ENCODE measurements around the gene CCDC92B. TPM values are rescaled to one million over a fixed set of nuclear protein-coding genes. Genes with fewer than 3 reads are reported as not detected.

CCDC92B gene
- total and polyA plus RNA-seq, 2 of the 13 experiments (the other 11 are each of a cell fraction or from before 2014, with no cell fraction given) = not detected

DNA sequence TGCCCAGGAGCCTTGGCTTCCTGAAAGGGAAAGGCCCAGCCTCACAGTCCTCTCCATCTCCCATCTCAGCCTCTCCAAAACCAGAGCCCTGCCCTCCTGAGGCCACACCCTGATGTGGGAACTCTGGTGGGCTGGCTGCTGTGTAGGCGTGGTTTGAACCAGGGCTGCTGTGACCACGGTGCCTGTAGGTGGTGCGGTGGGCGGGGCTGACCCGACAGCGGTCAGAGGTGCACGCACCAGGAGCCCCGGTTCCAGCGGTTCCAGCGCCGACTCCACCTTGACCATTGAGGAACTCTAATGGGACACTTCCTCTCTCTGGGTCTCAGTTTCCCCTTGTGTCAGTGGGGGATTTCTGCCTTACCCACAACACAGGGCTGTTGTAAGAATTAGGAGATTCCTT lies 49.2 kb upstream of the CCDC92B start:
- intact Hi-C loops (cut with micrococcal nuclease; ENCODE audit: unreplicated experiment) = no loop called here
- Histone ChIP-seq H2AFZ (ENCODE audit: low read length) (no peak overlapping the region), H3K9ac (ENCODE audit: insufficient read depth, low read depth, low read length) (no peak overlapping the region), H3K27ac (ENCODE audit: extremely low read length, insufficient read depth, low read length) (no peak overlapping the region), H3K4me1 (ENCODE audit: insufficient read depth, low read length) (no peaks in the 10 kb centered on the region), H3K9me3 (ENCODE audit: low read length) (no peaks in the 10 kb centered on the region), H3K4me2 (ENCODE audit: low read depth, low read length) (no peak overlapping the region), H3K36me3 (replicated peaks in 1 of 2; ENCODE audit: control insufficient read depth in 1 of 2, insufficient read depth in 2 of 2, low read length in 2 of 2) (no peaks in the 10 kb centered on the region), H3K27me3 (ENCODE audit: control insufficient read depth in 1 of 2, insufficient read depth in 2 of 2, low read length in 2 of 2) (peaks cover 1 to 9% of the 10 kb centered on the region in 2 experiments; a peak in 2 of 5 replicates), H4K20me1 (ENCODE audit: insufficient read depth, low read length) (no peaks in the 10 kb centered on the region), H3K4me3 (replicated peaks in 1 of 3; ENCODE audit: insufficient read depth in 1 of 3, low read depth in 2 of 3, low read length in 3 of 3) (no peak overlapping the region), H3K79me2 (ENCODE audit: insufficient read depth, low read length) (no peaks in the 10 kb centered on the region)
- in situ Hi-C loops (cut with HindIII; ENCODE audit: extremely low pct_ligation_motif_present, low pct_unique_long_range_greater_than_20kb) = no loop called here
- DNase-seq (ENCODE audit: low spot score) (no peak), ATAC-seq (peak; percentile 42), FAIRE-seq (no peak)
- ChIA-PET CTCF (ENCODE audit: low intra/inter-chr PET ratio, low total read pairs) (no interaction called here), POLR2A (no interaction called here)
- no TSS peak for BruUV-seq (replicated peaks)
- WGBS (ENCODE audit: low lambda C conversion rate) = no CpG with 5 or more reads among the region's 11 CpGs
- TF ChIP-seq ZNF263 (CRISPR knock-in tag; IDR thresholded peaks at IDR 0.05) (no peak), ZSCAN12 (CRISPR knock-in tag; IDR thresholded peaks at IDR 0.05) (no peak), FOXM1 (CRISPR knock-in tag; IDR thresholded peaks at IDR 0.05) (no peak), BRD4 (CRISPR knock-in tag; IDR thresholded peaks at IDR 0.05) (no peak), KDM5B (CRISPR knock-in tag; IDR thresholded peaks at IDR 0.05; ENCODE audit: borderline replicate concordance) (no peak), SIN3B (IDR thresholded peaks at IDR 0.05; ENCODE audit: low read length) (no peak), ZNF569 (CRISPR knock-in tag; IDR thresholded peaks at IDR 0.05; ENCODE audit: borderline replicate concordance) (no peak), RAD51 (IDR thresholded peaks at IDR 0.05; ENCODE audit: borderline replicate concordance) (no peak), JDP2 (CRISPR knock-in tag; IDR thresholded peaks at IDR 0.05; ENCODE audit: borderline replicate concordance) (no peak)
- TF ChIP-seq, protein P1, sequence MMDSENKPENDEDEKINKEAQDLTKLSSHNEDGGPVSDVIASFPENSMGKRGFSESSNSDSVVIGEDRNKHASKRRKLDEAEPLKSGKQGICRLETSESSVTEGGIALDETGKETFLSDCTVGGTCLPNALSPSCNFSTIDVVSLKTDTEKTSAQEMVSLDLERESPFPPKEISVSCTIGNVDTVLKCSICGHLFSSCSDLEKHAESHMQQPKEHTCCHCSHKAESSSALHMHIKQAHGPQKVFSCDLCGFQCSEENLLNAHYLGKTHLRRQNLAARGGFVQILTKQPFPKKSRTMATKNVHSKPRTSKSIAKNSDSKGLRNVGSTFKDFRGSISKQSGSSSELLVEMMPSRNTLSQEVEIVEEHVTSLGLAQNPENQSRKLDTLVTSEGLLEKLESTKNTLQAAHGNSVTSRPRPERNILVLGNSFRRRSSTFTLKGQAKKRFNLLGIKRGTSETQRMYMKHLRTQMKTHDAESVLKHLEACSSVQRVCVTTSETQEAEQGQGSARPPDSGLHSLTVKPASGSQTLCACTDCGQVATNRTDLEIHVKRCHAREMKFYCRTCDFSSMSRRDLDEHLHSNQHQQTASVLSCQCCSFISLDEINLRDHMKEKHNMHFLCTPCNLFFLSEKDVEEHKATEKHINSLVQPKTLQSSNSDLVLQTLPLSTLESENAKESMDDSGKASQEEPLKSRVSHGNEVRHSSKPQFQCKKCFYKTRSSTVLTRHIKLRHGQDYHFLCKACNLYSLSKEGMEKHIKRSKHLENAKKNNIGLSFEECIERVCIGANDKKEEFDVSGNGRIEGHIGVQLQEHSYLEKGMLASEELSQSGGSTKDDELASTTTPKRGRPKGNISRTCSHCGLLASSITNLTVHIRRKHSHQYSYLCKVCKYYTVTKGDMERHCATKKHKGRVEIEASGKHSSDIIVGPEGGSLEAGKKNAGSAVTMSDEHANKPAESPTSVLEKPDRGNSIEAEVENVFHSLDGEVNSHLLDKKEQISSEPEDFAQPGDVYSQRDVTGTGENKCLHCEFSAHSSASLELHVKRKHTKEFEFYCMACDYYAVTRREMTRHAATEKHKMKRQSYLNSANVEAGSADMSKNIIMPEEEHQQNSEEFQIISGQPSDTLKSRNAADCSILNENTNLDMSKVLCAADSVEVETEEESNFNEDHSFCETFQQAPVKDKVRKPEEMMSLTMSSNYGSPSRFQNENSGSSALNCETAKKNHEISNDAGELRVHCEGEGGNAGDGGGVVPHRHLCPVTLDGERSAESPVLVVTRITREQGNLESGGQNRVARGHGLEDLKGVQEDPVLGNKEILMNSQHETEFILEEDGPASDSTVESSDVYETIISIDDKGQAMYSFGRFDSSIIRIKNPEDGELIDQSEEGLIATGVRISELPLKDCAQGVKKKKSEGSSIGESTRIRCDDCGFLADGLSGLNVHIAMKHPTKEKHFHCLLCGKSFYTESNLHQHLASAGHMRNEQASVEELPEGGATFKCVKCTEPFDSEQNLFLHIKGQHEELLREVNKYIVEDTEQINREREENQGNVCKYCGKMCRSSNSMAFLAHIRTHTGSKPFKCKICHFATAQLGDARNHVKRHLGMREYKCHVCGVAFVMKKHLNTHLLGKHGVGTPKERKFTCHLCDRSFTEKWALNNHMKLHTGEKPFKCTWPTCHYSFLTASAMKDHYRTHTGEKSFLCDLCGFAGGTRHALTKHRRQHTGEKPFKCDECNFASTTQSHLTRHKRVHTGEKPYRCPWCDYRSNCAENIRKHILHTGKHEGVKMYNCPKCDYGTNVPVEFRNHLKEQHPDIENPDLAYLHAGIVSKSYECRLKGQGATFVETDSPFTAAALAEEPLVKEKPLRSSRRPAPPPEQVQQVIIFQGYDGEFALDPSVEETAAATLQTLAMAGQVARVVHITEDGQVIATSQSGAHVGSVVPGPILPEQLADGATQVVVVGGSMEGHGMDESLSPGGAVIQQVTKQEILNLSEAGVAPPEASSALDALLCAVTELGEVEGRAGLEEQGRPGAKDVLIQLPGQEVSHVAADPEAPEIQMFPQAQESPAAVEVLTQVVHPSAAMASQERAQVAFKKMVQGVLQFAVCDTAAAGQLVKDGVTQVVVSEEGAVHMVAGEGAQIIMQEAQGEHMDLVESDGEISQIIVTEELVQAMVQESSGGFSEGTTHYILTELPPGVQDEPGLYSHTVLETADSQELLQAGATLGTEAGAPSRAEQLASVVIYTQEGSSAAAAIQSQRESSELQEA (CRISPR knock-in tag; IDR thresholded peaks at IDR 0.05; ENCODE audit: not compliant biosample characterization) = no peak
- TF ChIP-seq, protein P2, sequence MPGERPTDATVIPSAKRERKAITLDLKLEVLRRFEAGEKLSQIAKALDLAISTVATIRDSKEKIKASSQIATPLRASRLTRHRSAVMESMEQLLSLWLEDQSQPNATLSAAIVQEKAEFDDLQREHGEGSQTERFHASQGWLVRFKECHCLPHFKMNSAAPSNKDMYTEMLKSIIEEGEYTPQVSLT (CRISPR knock-in tag; IDR thresholded peaks at IDR 0.05; ENCODE audit: borderline replicate concordance, low read depth) = no peak
- TF ChIP-seq, protein P3, sequence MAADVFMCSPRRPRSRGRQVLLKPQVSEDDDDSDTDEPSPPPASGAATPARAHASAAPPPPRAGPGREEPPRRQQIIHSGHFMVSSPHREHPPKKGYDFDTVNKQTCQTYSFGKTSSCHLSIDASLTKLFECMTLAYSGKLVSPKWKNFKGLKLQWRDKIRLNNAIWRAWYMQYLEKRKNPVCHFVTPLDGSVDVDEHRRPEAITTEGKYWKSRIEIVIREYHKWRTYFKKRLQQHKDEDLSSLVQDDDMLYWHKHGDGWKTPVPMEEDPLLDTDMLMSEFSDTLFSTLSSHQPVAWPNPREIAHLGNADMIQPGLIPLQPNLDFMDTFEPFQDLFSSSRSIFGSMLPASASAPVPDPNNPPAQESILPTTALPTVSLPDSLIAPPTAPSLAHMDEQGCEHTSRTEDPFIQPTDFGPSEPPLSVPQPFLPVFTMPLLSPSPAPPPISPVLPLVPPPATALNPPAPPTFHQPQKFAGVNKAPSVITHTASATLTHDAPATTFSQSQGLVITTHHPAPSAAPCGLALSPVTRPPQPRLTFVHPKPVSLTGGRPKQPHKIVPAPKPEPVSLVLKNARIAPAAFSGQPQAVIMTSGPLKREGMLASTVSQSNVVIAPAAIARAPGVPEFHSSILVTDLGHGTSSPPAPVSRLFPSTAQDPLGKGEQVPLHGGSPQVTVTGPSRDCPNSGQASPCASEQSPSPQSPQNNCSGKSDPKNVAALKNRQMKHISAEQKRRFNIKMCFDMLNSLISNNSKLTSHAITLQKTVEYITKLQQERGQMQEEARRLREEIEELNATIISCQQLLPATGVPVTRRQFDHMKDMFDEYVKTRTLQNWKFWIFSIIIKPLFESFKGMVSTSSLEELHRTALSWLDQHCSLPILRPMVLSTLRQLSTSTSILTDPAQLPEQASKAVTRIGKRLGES (CRISPR knock-in tag; IDR thresholded peaks at IDR 0.05; ENCODE audit: borderline replicate concordance) = no peak
- TF ChIP-seq, protein P4, sequence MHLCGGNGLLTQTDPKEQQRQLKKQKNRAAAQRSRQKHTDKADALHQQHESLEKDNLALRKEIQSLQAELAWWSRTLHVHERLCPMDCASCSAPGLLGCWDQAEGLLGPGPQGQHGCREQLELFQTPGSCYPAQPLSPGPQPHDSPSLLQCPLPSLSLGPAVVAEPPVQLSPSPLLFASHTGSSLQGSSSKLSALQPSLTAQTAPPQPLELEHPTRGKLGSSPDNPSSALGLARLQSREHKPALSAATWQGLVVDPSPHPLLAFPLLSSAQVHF (CRISPR knock-in tag; IDR thresholded peaks at IDR 0.05) = no peak
